ENCODE measurements around the gene AVP.

The AVP gene

GRCh38 chr20:3092611-3093379, 8.3 kb upstream of the AVP start:
- TF ChIP-seq, protein P1, sequence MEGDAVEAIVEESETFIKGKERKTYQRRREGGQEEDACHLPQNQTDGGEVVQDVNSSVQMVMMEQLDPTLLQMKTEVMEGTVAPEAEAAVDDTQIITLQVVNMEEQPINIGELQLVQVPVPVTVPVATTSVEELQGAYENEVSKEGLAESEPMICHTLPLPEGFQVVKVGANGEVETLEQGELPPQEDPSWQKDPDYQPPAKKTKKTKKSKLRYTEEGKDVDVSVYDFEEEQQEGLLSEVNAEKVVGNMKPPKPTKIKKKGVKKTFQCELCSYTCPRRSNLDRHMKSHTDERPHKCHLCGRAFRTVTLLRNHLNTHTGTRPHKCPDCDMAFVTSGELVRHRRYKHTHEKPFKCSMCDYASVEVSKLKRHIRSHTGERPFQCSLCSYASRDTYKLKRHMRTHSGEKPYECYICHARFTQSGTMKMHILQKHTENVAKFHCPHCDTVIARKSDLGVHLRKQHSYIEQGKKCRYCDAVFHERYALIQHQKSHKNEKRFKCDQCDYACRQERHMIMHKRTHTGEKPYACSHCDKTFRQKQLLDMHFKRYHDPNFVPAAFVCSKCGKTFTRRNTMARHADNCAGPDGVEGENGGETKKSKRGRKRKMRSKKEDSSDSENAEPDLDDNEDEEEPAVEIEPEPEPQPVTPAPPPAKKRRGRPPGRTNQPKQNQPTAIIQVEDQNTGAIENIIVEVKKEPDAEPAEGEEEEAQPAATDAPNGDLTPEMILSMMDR (IDR thresholded peaks at IDR 0.05) = no peak
- peaks cover 16 to 20% of the 10 kb centered on the region in 2 experiments for H3K4me1 ChIP-seq (ENCODE audit: control insufficient read depth in 1 of 2, insufficient read depth in 1 of 2, low read depth in 1 of 2, low read length in 1 of 2)
- H3K36me3 ChIP-seq = no peaks in the 10 kb centered on the region
- peak overlapping the region; percentile 44 to 59 for H3K4me3 ChIP-seq (ENCODE audit: low read depth in 1 of 2, low read length in 1 of 2)
- no peak overlapping the region for H3K27ac ChIP-seq
- no peaks in the 10 kb centered on the region for H3K9me3 ChIP-seq
- H3K27me3 ChIP-seq = peaks cover 87% of the 10 kb centered on the region

GRCh38 chr20:3090565-3090964, 6.0 kb upstream of the AVP start:
- H3K4me1 ChIP-seq (ENCODE audit: control insufficient read depth in 1 of 2, insufficient read depth in 1 of 2, low read depth in 1 of 2, low read length in 1 of 2) = peaks cover 16 to 20% of the 10 kb centered on the region in 2 experiments
- no peaks in the 10 kb centered on the region for H3K9me3 ChIP-seq
- TF ChIP-seq, protein P1 (IDR thresholded peaks at IDR 0.05) = no peak
- no peaks in the 10 kb centered on the region for H3K36me3 ChIP-seq
- no peak overlapping the region for H3K27ac ChIP-seq
- H3K4me3 ChIP-seq (ENCODE audit: low read depth in 1 of 2, low read length in 1 of 2) = no peak overlapping the region
- H3K27me3 ChIP-seq = peaks cover 92% of the 10 kb centered on the region

- TF ChIP-seq, protein P1 (IDR thresholded peaks at IDR 0.05) = no peak
- Histone ChIP-seq H3K9me3 (no peaks in the 10 kb centered on the region), H3K4me1 (ENCODE audit: control insufficient read depth in 1 of 2, insufficient read depth in 1 of 2, low read depth in 1 of 2, low read length in 1 of 2) (peaks cover 10 to 25% of the 10 kb centered on the region in 2 experiments), H3K36me3 (no peaks in the 10 kb centered on the region), H3K27me3 (peaks cover 92% of the 10 kb centered on the region), H3K4me3 (ENCODE audit: low read depth in 1 of 2, low read length in 1 of 2) (no peak overlapping the region), H3K27ac (no peak overlapping the region)
These were observed 3.5 kb upstream of the AVP start for GRCh38 chr20:3088031-3088430.

GRCh38 chr20:3085571-3086072, 1.1 kb upstream of the AVP start:
- Histone ChIP-seq H3K9me3 (no peaks in the 10 kb centered on the region), H3K4me1 (ENCODE audit: control insufficient read depth in 1 of 2, insufficient read depth in 1 of 2, low read depth in 1 of 2, low read length in 1 of 2) (peaks cover 11 to 29% of the 10 kb centered on the region in 2 experiments), H3K27ac (no peak overlapping the region), H3K4me3 (ENCODE audit: low read depth in 1 of 2, low read length in 1 of 2) (no peak overlapping the region), H3K36me3 (no peaks in the 10 kb centered on the region), H3K27me3 (peaks cover 92% of the 10 kb centered on the region)
- TF ChIP-seq, protein P1 (IDR thresholded peaks at IDR 0.05) = no peak

GRCh38 chr20:3084986-3085360, 449 bp upstream of the AVP start:
- Histone ChIP-seq H3K36me3 (no peaks in the 10 kb centered on the region), H3K9me3 (no peaks in the 10 kb centered on the region), H3K4me3 (ENCODE audit: low read depth in 1 of 2, low read length in 1 of 2) (no peak overlapping the region), H3K27ac (no peak overlapping the region), H3K4me1 (ENCODE audit: control insufficient read depth in 1 of 2, insufficient read depth in 1 of 2, low read depth in 1 of 2, low read length in 1 of 2) (peaks cover 11 to 29% of the 10 kb centered on the region in 2 experiments), H3K27me3 (peaks cover 92% of the 10 kb centered on the region)
- TF ChIP-seq, protein P1 (IDR thresholded peaks at IDR 0.05) = no peak
